Esophagus mucosa (tissue), 1 donor: ENCODE results near the gene SRP14. TPM values are rescaled to one million over a fixed set of nuclear protein-coding genes. Genes with fewer than 3 reads are reported as not detected.
"Not testable (repeated sequence)": the region's sequence is repeated elsewhere in the genome, so short reads cannot be mapped to it uniquely, and the experiment has no call there.

Experiments
- ATAC-seq: fragments of 200-7000 bp; cut with Tn5 transposase; one replicate; pipeline ENCODE4 v1.9.1; 2020
- total RNA-seq: library from RNA; stranded (reverse); gene quantifications from one replicate; pipeline ENCODE4 v1.2.4, GENCODE V29; 2023
- donor health status: DM: yes; HTN: yes; CAD: no.

SRP14 gene
- 99.7 TPM for total RNA-seq

- peak; percentile 94 for ATAC-seq
Observed at GRCh38 chr15:40038638-40039543, at the start of gene SRP14. Gene SRP14, minus strand, starts transcription at chr15:40039181. Its CDS starts 65 bp downstream, at chr15:40039116.

GRCh38 chr15:40087991-40088928 lies 49.3 kb upstream of the SRP14 start:
- no peak for ATAC-seq

- ATAC-seq, result no peak
Observed at GRCh38 chr15:40087068-40087810, 48.3 kb upstream of the SRP14 start.

- ATAC-seq, result peak; percentile 28
Observed at GRCh38 chr15:40085266-40085665, 46.3 kb upstream of the SRP14 start.

GRCh38 chr15:40084650-40085049 lies 45.7 kb upstream of the SRP14 start:
- ATAC-seq, result peak; percentile 95

- peak; percentile 7 for ATAC-seq
Observed at GRCh38 chr15:40082195-40082883, 43.4 kb upstream of the SRP14 start.

- ATAC-seq, result peak; percentile 32
Observed at GRCh38 chr15:40081691-40082194, 42.8 kb upstream of the SRP14 start.

GRCh38 chr15:40080847-40081246 lies 41.9 kb upstream of the SRP14 start:
- no peak for ATAC-seq

GRCh38 chr15:40080104-40080503 lies 41.1 kb upstream of the SRP14 start:
- ATAC-seq, result no peak

GRCh38 chr15:40079456-40079855 lies 40.5 kb upstream of the SRP14 start:
- no peak for ATAC-seq

- ATAC-seq, result no peak
Observed at GRCh38 chr15:40075298-40076044, 36.5 kb upstream of the SRP14 start.

GRCh38 chr15:40074656-40075055 lies 35.7 kb upstream of the SRP14 start:
- ATAC-seq, result not testable (repeated sequence)

- ATAC-seq, result not testable (repeated sequence)
Observed at GRCh38 chr15:40073716-40074490, 34.9 kb upstream of the SRP14 start.

GRCh38 chr15:40072216-40072990 lies 33.4 kb upstream of the SRP14 start:
- no peak for ATAC-seq

- no peak for ATAC-seq
Observed at GRCh38 chr15:40070608-40071218, 31.7 kb upstream of the SRP14 start.

- ATAC-seq, result peak; percentile 16
Observed at GRCh38 chr15:40070166-40070557, 31.2 kb upstream of the SRP14 start.

- peak; percentile 78 for ATAC-seq
Observed at GRCh38 chr15:40069178-40070165, 30.5 kb upstream of the SRP14 start.
